H1 (cell line): ENCODE data around the gene PPID. TPM values are rescaled to one million over a fixed set of nuclear protein-coding genes. Genes with fewer than 3 reads are reported as not detected.

ENCODE experiments used
- CTCF ChIA-PET: fragments of 300-600 bp; sonication (Branson Sonifier 250); formaldehyde crosslinking; loops from one replicate; lab custom pipeline; 2021; ENCODE audit not compliant: partially characterized antibody; lab: Charles Lee
- POLR2A ChIA-PET: fragments of 300-600 bp; sonication (Branson Sonifier 250); formaldehyde crosslinking; loops from one replicate; lab custom pipeline; 2021; ENCODE audit warnings: inconsistent platforms; ENCODE audit not compliant: partially characterized antibody; lab: Charles Lee
- DNase-seq, 2 experiments: peaks; one replicate each; pipeline versions ENCODE4 v3.0.0 to v3.0.0-alpha.2; 2010 to 2022; ENCODE audit warnings: low spot score in 2 of 2, low read depth in 1 of 2, mixed read lengths in 1 of 2
- FAIRE-seq: peaks from 2 replicates; lab custom pipeline; 2011; peaks lifted over from hg19 to GRCh38; lab: Jason Lieb, UNC
- H2AFZ ChIP-seq: 2 replicates; pipeline ENCODE4 v1.8.1; 2012; ENCODE audit warnings: low read length, inconsistent platforms
- H2AK5ac ChIP-seq: 2 replicates; pipeline ENCODE4 v1.6.1; 2013; ENCODE audit warnings: low read depth, low read length
- H2BK120ac ChIP-seq: replicated peaks from 2 replicates; pipeline ENCODE3; 2013; ENCODE audit warnings: low read depth, low read length, inconsistent platforms
- H2BK12ac ChIP-seq: 2 replicates; pipeline ENCODE4 v1.6.1; 2013; ENCODE audit warnings: low read depth, low read length
- H2BK15ac ChIP-seq: 2 replicates; pipeline ENCODE4 v1.6.1; 2013; ENCODE audit warnings: low read length
- H2BK20ac ChIP-seq: 2 replicates; pipeline ENCODE4 v1.6.1; 2013; ENCODE audit warnings: low read length
- H2BK5ac ChIP-seq: 2 replicates; pipeline ENCODE4 v1.6.1; 2013; ENCODE audit warnings: low read depth, low read length
- H3K14ac ChIP-seq: 2 replicates; pipeline ENCODE4 v1.6.1; 2013; ENCODE audit warnings: inconsistent platforms; ENCODE audit not compliant: insufficient read length
- H3K18ac ChIP-seq: 2 replicates; pipeline ENCODE4 v1.6.1; 2013; ENCODE audit warnings: low read length; ENCODE audit errors: extremely low read depth
- H3K23ac ChIP-seq: 2 replicates; pipeline ENCODE4 v1.6.1; 2013; ENCODE audit warnings: inconsistent platforms; ENCODE audit not compliant: insufficient read length
- H3K23me2 ChIP-seq: 2 replicates; pipeline ENCODE4 v1.6.1; 2013; ENCODE audit warnings: low read depth, low read length
- H3K27ac ChIP-seq: 2 replicates; pipeline ENCODE4 v1.6.1; 2011; ENCODE audit warnings: low read depth, low read length, inconsistent platforms
- H3K27me3 ChIP-seq, 4 experiments: replicated peaks in 1 of 4; 1 replicate in 1 of 4; 2 replicates in 3 of 4; pipeline versions ENCODE4 v1.6.1 to v1.8.1; 2011 to 2013; ENCODE audit warnings: low read length in 3 of 4, mild to moderate bottlenecking in 3 of 4, inconsistent platforms in 2 of 4, mixed read lengths in 2 of 4, moderate library complexity in 1 of 4; ENCODE audit not compliant: control insufficient read depth in 3 of 4, insufficient read depth in 3 of 4; ENCODE audit errors: extremely low read depth in 1 of 4
- H3K36me3 ChIP-seq, 4 experiments: 2 replicates each; pipeline versions ENCODE4 v1.6.1 to v1.8.1; 2011 to 2013; ENCODE audit warnings: mild to moderate bottlenecking in 4 of 4, low read length in 3 of 4, moderate library complexity in 2 of 4, control low read depth in 1 of 4, inconsistent platforms in 1 of 4; ENCODE audit not compliant: insufficient read depth in 4 of 4, control insufficient read depth in 2 of 4
- H3K4ac ChIP-seq: replicated peaks from 2 replicates; pipeline ENCODE3; 2013; ENCODE audit warnings: low read length, low read depth, mixed read lengths, inconsistent platforms; ENCODE audit not compliant: insufficient read length
- H3K4me1 ChIP-seq, 4 experiments: replicated peaks in 1 of 4; 1 replicate in 1 of 4; 2 replicates in 3 of 4; pipeline versions ENCODE4 v1.6.1 to v1.8.1; 2011 to 2013; ENCODE audit warnings: low read length in 3 of 4, inconsistent platforms in 2 of 4, mixed read lengths in 1 of 4; ENCODE audit not compliant: insufficient read depth in 4 of 4, control insufficient read depth in 3 of 4
- H3K4me2 ChIP-seq, 2 experiments: 2 replicates each; pipeline versions ENCODE4 v1.6.1 to v1.8.1; 2011 to 2013; ENCODE audit warnings: low read depth in 2 of 2, low read length in 2 of 2, control low read depth in 1 of 2, inconsistent platforms in 1 of 2, mild to moderate bottlenecking in 1 of 2; ENCODE audit not compliant: insufficient read depth in 1 of 2
- H3K4me3 ChIP-seq, 4 experiments: fragments of 200-600, 300-600 bp in 1 of 4; sonication (generic), shearing (Covaris generic), sonication (Bioruptor Twin) in 1 of 4; 2 replicates each; pipeline versions ENCODE4 v1.5.1 to v1.8.1; 2011 to 2016; ENCODE audit warnings: low read length in 4 of 4, low read depth in 3 of 4, control low read depth in 2 of 4, inconsistent platforms in 2 of 4, mild to moderate bottlenecking in 2 of 4, mixed read lengths in 1 of 4, moderate library complexity in 1 of 4; ENCODE audit not compliant: insufficient read depth in 2 of 4; ENCODE audit errors: extremely low read depth in 1 of 4
- H3K56ac ChIP-seq: replicated peaks from 2 replicates; pipeline ENCODE3; 2013; ENCODE audit warnings: low read depth, mild to moderate bottlenecking, mixed read lengths, low read length, inconsistent platforms; ENCODE audit not compliant: insufficient read length
- H3K79me1 ChIP-seq: 2 replicates; pipeline ENCODE4 v1.6.1; 2013; ENCODE audit warnings: low read depth, low read length, control low read depth
- H3K79me2 ChIP-seq, 2 experiments: 2 replicates each; pipeline versions ENCODE4 v1.6.1 to v1.8.1; 2012 to 2013; ENCODE audit warnings: low read length in 2 of 2, mild to moderate bottlenecking in 2 of 2, inconsistent platforms in 1 of 2; ENCODE audit not compliant: insufficient read depth in 2 of 2, control insufficient read depth in 1 of 2
- H3K9ac ChIP-seq, 4 experiments: replicated peaks in 1 of 4; 1 replicate in 1 of 4; 2 replicates in 3 of 4; pipeline versions ENCODE4 v1.6.1 to v1.8.1; 2011 to 2013; ENCODE audit warnings: low read depth in 3 of 4, low read length in 3 of 4, control low read depth in 2 of 4, mild to moderate bottlenecking in 2 of 4, moderate library complexity in 2 of 4, inconsistent platforms in 1 of 4; ENCODE audit errors: extremely low read depth in 1 of 4
- H3K9me3 ChIP-seq, 2 experiments: 2 replicates each; pipeline versions ENCODE4 v1.6.1 to v1.8.1; 2012 to 2013; ENCODE audit warnings: mild to moderate bottlenecking in 2 of 2, moderate library complexity in 2 of 2, control low read depth in 1 of 2, inconsistent platforms in 1 of 2, low read depth in 1 of 2, low read length in 1 of 2, mixed read lengths in 1 of 2; ENCODE audit not compliant: insufficient read depth in 2 of 2
- H4K20me1 ChIP-seq, 2 experiments: replicated peaks in 1 of 2; 2 replicates each; pipeline versions ENCODE3 to v1.8.1; 2011 to 2013; ENCODE audit warnings: inconsistent platforms in 2 of 2, low read length in 2 of 2, mild to moderate bottlenecking in 1 of 2; ENCODE audit not compliant: insufficient read depth in 2 of 2, control insufficient read depth in 1 of 2
- H4K5ac ChIP-seq: 2 replicates; pipeline ENCODE4 v1.6.1; 2013; ENCODE audit warnings: low read length, low read depth, mixed read lengths, inconsistent platforms; ENCODE audit not compliant: insufficient read length
- H4K8ac ChIP-seq: 2 replicates; pipeline ENCODE4 v1.8.0; 2013; ENCODE audit warnings: mild to moderate bottlenecking, moderate library complexity, low read length, inconsistent platforms; ENCODE audit not compliant: insufficient read depth; ENCODE audit errors: extremely low read depth
- H4K91ac ChIP-seq: replicated peaks from 2 replicates; pipeline ENCODE3; 2013; ENCODE audit warnings: low read length, mixed read lengths, inconsistent platforms; ENCODE audit not compliant: insufficient read length
- BCL11A ChIP-seq, 2 experiments: IDR thresholded peaks; one replicate each; pipeline ENCODE4 v1.6.1; 2011; ENCODE audit warnings: low read depth in 2 of 2, low read length in 2 of 2, mild to moderate bottlenecking in 2 of 2
- CEBPB ChIP-seq: IDR thresholded peaks from 2 replicates; pipeline ENCODE4 v1.6.1; 2012; ENCODE audit warnings: low read depth, low read length
- CTBP2 ChIP-seq: IDR thresholded peaks from 2 replicates; pipeline ENCODE4 v1.7.0; 2011; ENCODE audit warnings: borderline replicate concordance, mild to moderate bottlenecking, moderate library complexity, mixed read lengths, low read length; ENCODE audit not compliant: insufficient read depth, insufficient read length
- HDAC6 ChIP-seq: IDR thresholded peaks from one replicate; pipeline ENCODE4 v1.7.1; 2012; ENCODE audit warnings: low read depth, mild to moderate bottlenecking, inconsistent platforms, low read length, moderate library complexity
- KDM1A ChIP-seq: fragments of 200-600, 300-600 bp; sonication (generic); IDR thresholded peaks from 2 replicates; pipeline ENCODE4 v1.7.1; 2016; ENCODE audit warnings: mild to moderate bottlenecking, low read length, borderline replicate concordance
- POU5F1 ChIP-seq: IDR thresholded peaks from 2 replicates; pipeline ENCODE4 v1.6.1; 2011; ENCODE audit warnings: low read depth, mild to moderate bottlenecking, low read length, moderate library complexity
- RAD21 ChIP-seq, 2 experiments: IDR thresholded peaks in 1 of 2; conservative IDR thresholded peaks in 1 of 2; 2 replicates each; pipeline ENCODE4 v1.6.1; 2011; ENCODE audit warnings: low read depth in 2 of 2, low read length in 2 of 2, improper control_type of control experiment in 1 of 2, inconsistent platforms in 1 of 2, mild to moderate bottlenecking in 1 of 2, moderate library complexity in 1 of 2
- SP2 ChIP-seq: IDR thresholded peaks from 2 replicates; pipeline ENCODE4 v1.6.1; 2012; ENCODE audit warnings: mild to moderate bottlenecking, low read length, inconsistent platforms
- ZNF274 ChIP-seq: IDR thresholded peaks from 2 replicates; pipeline ENCODE4 v1.7.0; 2012; ENCODE audit warnings: low read length, borderline replicate concordance; ENCODE audit errors: extremely low read depth
- WGBS, 2 experiments: shearing (Covaris generic) in 1 of 2; methylation state at CpG; one replicate each; pipeline versions ENCODE4 v1.1.6 to v1.1.7; 2013 to 2015; ENCODE audit warnings: low lambda C conversion rate in 2 of 2, mixed read lengths in 2 of 2, inconsistent platforms in 1 of 2, low coverage in 1 of 2, missing lambda C conversion rate in 1 of 2; ENCODE audit not compliant: insufficient replicate concordance in 2 of 2, insufficient coverage in 1 of 2, insufficient read length in 1 of 2; ENCODE audit errors: extremely low coverage in 1 of 2, missing lambda C conversion rate in 1 of 2; 5-methylcytosine and 5-hydroxymethylcytosine counted together
- polyA plus RNA-seq, 7 experiments: library from polyadenylated mRNA; depleted of rRNA in 3 of 7; stranded (reverse) in 5 of 7; unstranded in 2 of 7; fragments of >200 nt in 5 of 7; fragments of 200-250 nt in 2 of 7; gene quantifications; 1 replicate in 5 of 7; 2 replicates in 1 of 7; 4 replicates in 1 of 7; pipeline versions ENCODE4 v1.2.1 to v1.2.3, GENCODE V29; 2011 to 2013; ENCODE audit warnings: missing spikeins in 2 of 7, mixed read lengths in 2 of 7
- total RNA-seq: library from RNA; stranded (reverse); fragmentation: NEBNext Ultra II Directional; extraction: Animal tissue kit (Norgen Biotek cat#: 25700); gene quantifications from 2 replicates; pipeline ENCODE4 v1.2.1, GENCODE V29; 2021
- TF ChIP-seq, protein P1 (sequence below): IDR thresholded peaks from 2 replicates; pipeline ENCODE4 v1.6.1; 2012; ENCODE audit warnings: inconsistent platforms
- TF ChIP-seq, protein P2 (sequence below): IDR thresholded peaks from 2 replicates; pipeline ENCODE4 v1.6.1; 2011; ENCODE audit warnings: low read length, improper control_type of control experiment

Gene PPID
- total and polyA plus RNA-seq, 2 of the 8 experiments (the other 6 are each of a cell fraction or from before 2014, with no cell fraction given), result 20.2 to 53.2 TPM

DNA sequence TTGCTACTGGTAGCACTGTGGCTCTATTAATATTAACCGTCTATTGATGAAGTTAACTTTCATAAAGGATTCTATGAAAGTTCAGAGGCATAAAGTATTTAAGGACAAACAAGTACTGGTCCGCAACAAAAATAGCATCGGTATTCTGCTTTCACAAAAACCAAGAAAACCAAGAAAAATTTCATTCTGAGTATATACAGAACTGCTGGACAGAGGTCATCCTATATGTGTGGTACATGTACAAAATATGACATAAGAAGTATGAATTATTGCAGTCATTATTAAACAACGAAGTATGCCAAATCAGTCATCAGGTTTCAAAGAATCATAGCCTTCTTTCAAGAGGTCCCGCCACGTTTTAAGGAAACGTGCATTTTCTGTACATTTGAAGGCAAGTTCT, 53.9 kb downstream of the PPID start:
- H4K5ac ChIP-seq, result no peak overlapping the region
- no peak overlapping the region for H4K91ac ChIP-seq
- H3K79me1 ChIP-seq, result 0 out of 2 replicates have a peak, but pooled peaks cover 3% of the 10 kb centered on the region
- WGBS, 2 experiments, result 94% methylated on average over 7 of the region's 7 CpGs; no CpG with 5 or more reads in 1 of the 2 experiments
- H4K20me1 ChIP-seq, result no peaks in the 10 kb centered on the region
- H2BK12ac ChIP-seq, result no peak overlapping the region
- CTCF ChIA-PET, result interaction anchor here (0.7 to 2.0 kb wide), 6 partner anchors 9 to 520 kb away, joined by 3 to 8 read pairs (median 4); no protein-coding TSS in a partner anchor
- H3K79me2 ChIP-seq, result peaks cover 4 to 45% of the 10 kb centered on the region in 2 experiments
- H3K56ac ChIP-seq, result no peak overlapping the region
- peaks cover 0 to 15% (median 3%) of the 10 kb centered on the region in 4 experiments; a peak in 5 of 8 replicates for H3K36me3 ChIP-seq
- H2BK5ac ChIP-seq, result no peak overlapping the region
- H3K27me3 ChIP-seq, result no peaks in the 10 kb centered on the region
- peaks cover 0 to 3% (median 2%) of the 10 kb centered on the region in 4 experiments; a peak in 2 of 7 replicates for H3K4me1 ChIP-seq
- H3K23ac ChIP-seq, result no peak overlapping the region
- no peak overlapping the region; a peak in 1 of 4 replicates for H3K4me2 ChIP-seq
- no peak overlapping the region for H3K4ac ChIP-seq
- H3K4me3 ChIP-seq, result no peak overlapping the region
- H4K8ac ChIP-seq, result no peak overlapping the region
- H3K14ac ChIP-seq, result no peak overlapping the region
- no peak overlapping the region for H2BK15ac ChIP-seq
- H3K27ac ChIP-seq, result no peak overlapping the region
- POLR2A ChIA-PET, result no interaction called here
- H3K9me3 ChIP-seq, result peaks cover 0 to 4% of the 10 kb centered on the region in 2 experiments; a peak in 1 of 4 replicates
- H3K23me2 ChIP-seq, result peaks cover 11% of the 10 kb centered on the region
- H2BK120ac ChIP-seq, result no peak overlapping the region
- no peak overlapping the region for H3K18ac ChIP-seq
- DNase-seq, result no peak
- no peak for FAIRE-seq
- H2BK20ac ChIP-seq, result no peak overlapping the region
- no peak overlapping the region for H3K9ac ChIP-seq
- no peak overlapping the region for H2AFZ ChIP-seq
- no peak overlapping the region for H2AK5ac ChIP-seq
- no peak for TF ChIP-seq HDAC6
- TF ChIP-seq BCL11A (IDR thresholded peaks at IDR 0.05; ENCODE audit: low read depth in 2 of 2, low read length in 2 of 2), result no peak
- TF ChIP-seq, protein P1, sequence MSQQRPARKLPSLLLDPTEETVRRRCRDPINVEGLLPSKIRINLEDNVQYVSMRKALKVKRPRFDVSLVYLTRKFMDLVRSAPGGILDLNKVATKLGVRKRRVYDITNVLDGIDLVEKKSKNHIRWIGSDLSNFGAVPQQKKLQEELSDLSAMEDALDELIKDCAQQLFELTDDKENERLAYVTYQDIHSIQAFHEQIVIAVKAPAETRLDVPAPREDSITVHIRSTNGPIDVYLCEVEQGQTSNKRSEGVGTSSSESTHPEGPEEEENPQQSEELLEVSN, result no peak
- no peak for TF ChIP-seq RAD21 (IDR thresholded peaks at IDR 0.05 in 1 of 2, conservative IDR thresholded peaks at IDR 0.05 in 1 of 2; ENCODE audit: low read depth in 2 of 2, low read length in 2 of 2)
- TF ChIP-seq POU5F1, result no peak
- no peak for TF ChIP-seq SP2
- no peak for TF ChIP-seq CTBP2
- TF ChIP-seq, protein P2, sequence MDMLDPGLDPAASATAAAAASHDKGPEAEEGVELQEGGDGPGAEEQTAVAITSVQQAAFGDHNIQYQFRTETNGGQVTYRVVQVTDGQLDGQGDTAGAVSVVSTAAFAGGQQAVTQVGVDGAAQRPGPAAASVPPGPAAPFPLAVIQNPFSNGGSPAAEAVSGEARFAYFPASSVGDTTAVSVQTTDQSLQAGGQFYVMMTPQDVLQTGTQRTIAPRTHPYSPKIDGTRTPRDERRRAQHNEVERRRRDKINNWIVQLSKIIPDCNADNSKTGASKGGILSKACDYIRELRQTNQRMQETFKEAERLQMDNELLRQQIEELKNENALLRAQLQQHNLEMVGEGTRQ, result no peak
- TF ChIP-seq CEBPB, result no peak
- no peak for TF ChIP-seq KDM1A
- no peak for TF ChIP-seq ZNF274
